Anterior cingulate cortex (tissue), 58 donors: ENCODE results near the gene STAMBPL1.

ENCODE experiments used
- DNase-seq, 58 donors: peaks; one replicate each; lab custom pipeline; 2025; lab: John Stamatoyannopoulos, UW

STAMBPL1 gene

GRCh38 chr10:88889559-88890337 lies 9.7 kb downstream of the STAMBPL1 start:
- no peak for DNase-seq

DNA sequence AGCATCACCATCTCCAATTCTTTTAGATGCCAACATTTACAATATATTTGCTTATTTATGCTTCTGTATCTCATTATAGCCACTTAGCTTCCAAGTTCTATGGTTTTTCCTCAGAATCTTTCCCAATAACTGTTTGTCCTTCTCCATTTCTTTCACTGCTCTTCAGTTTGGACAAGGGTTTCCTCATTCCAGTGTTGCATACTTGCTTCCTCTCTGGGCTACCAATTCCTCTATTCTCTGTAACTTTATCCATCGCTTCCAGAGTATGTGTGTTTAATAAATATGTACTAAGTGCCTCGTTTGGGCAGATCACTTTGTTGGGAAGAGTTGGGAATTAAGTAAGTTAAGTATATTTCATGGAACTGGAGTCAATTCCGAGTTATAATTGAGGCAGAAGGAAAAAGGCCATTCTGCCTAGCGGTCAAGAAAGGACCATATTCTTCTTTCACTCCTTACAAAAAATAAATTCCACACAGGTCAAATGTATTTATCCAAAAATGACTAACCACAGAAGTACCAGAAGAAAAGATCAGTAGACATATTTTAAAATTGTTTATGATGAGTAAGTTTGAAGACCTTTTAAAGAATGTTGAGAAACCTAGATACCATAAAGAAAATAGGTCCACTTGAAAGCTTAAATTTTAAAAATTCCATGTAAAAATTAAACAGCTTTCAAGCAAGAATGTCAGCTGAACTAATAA lies 10.8 kb downstream of the STAMBPL1 start:
- no peak for DNase-seq

- no peak for DNase-seq
Measured at GRCh38 chr10:88892222-88892967, 12.3 kb downstream of the STAMBPL1 start.

DNA sequence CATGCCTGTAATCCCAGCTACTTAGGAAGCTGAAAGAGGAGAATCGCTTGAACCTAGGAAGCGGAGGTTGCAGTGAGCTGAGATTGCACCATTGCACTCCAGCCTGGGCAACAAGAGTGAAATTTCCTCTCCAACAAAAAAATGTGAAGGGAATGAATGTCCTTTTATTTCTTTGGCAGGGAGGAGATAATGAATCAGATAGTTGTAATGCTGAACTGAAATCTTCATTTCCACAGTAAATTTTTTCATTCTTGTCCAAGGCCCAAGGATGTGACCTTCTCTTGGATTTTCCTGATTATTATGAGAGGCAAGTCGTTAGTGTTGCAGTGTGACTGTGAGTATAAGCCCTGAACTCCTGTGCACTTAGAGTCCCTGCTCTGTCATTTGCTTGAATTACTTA lies 13.6 kb downstream of the STAMBPL1 start:
- DNase-seq, result no peak

DNA sequence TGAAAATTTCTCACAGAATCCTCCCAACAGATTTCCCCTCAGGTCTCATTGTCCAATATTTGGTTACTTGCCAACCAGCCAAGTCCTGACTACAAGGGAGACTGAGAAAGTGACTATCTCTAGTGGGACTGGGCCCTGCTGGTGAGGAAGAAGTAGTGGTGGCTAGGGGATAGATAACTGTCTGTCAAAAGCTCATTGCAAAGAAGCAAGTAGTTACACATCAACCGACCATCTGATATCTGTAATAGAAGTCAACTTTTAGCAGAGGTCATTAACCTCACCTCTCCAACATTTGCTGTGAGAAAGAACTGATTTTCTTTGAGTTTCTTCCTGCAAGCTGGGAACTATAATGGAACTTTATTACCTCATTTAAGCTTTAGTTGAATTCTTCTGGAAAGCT lies 15.2 kb downstream of the STAMBPL1 start:
- no peak for DNase-seq

GRCh38 chr10:88896372-88896993 lies 16.4 kb downstream of the STAMBPL1 start:
- peak in 1 of 58 donors; percentile 19 for DNase-seq

DNA sequence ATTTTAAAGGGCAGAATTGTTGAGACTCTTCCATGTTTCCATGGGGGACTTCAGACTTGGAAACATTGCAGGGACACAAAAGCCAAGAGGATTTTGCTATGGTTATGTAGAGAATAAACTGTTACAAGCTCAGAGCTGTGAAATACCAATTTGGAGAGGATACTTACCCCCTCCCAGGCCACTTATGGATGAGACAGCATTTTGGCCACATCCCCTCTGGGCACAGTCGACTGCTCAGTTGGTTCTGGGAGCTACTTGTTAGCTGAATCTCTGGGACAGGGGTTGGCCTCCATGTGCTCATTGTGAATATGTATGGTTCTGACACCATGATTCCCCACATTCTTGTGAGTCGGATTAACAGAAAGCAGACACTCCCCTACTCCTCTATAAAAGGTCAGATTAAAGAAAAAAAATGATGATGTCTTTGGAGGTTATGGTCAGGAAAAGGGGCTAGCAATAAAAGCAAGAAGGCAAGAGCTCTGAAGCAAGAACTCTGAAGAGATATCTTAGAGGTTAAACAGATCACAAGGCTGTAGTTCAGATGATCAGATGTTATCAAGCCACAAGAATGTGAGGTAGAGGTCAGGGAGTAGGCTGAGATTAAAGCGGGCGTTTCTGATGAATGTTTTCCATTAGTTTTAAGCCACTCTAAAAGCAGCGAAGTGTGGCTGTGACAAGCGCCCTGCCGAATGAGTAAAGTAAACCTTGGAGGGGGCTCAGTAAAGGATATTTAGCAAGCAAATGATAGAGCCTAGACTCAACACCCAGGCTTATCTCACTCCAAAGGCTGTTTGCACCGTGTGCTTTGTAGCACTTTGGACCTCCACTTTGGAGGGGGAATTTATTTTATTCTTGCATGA lies 17.2 kb downstream of the STAMBPL1 start:
- no peak for DNase-seq

DNA sequence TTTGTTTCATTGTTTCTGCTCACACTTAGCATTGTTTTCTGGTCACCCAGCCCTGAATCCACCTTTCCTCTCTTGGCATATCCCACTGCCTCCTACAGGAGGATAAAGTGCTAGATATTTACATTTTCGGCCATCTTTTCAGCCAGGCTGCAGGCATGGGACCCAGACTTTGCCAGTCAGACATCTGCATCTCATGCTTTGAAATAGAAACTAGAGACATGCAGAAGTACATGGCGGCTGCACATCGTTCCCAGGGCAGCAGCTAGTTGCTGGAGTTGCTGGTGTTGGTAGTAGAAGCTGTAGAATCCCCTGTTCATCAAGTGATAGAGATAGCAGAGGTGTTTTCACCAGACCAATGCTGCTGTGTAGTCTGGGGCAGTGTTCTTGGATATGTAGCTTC lies 18.7 kb downstream of the STAMBPL1 start:
- DNase-seq, result no peak

DNA sequence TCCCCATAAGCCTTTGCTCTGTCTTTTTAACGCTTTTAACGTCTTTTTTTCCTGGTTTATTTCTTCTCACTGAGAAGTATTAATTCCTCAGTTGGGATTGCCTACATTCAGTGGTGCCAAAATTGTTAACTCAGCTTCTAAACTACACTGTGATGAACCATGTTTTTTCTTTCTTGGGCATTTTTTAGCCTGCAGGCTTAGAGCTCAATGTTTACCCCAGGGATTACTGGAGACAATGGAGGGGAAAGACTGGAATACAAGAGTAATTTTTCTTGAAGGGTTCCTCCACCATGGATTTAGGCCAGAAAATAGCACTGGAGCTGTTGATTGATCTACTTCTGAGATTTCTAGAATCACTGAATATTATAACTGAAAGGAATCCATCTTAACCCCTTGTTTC lies 19.8 kb downstream of the STAMBPL1 start:
- DNase-seq, result no peak

DNA sequence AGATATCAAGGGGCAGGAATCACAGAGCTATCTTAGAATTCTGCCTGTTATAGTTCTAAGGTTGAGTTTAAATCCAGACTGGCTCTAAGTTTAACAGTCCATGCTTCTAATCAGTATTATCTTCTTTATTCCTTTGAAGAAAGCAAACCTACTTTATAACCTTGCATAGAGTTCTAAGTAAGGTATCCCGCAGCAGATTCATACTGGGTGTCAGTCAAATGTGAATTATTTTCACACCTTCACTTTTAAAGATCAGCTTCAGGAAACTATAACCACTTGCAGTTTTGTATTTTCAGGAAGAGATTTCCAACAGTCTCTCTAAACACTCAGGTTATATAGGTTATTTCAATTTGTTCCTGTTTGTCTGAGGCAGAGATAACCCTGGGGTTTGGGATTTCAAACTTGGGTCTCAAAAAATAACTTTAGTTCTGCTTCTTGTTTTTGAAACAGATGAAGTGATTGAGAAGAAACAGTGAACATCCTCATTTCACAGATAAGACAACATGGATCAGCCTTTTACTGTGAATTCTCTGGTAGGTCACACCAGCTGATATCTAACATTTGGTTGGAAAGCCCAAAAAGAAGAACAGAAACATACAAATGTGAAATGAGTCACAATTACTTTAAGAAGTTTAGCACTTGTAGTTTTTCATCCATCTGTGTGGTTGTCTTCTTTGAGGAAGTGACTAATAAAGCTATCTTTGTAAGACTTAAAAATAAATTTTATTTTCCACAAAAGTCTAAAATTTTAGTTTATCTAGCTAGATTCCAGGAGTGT lies 21.4 kb downstream of the STAMBPL1 start:
- peak in 1 of 58 donors; percentile 33 for DNase-seq

DNA sequence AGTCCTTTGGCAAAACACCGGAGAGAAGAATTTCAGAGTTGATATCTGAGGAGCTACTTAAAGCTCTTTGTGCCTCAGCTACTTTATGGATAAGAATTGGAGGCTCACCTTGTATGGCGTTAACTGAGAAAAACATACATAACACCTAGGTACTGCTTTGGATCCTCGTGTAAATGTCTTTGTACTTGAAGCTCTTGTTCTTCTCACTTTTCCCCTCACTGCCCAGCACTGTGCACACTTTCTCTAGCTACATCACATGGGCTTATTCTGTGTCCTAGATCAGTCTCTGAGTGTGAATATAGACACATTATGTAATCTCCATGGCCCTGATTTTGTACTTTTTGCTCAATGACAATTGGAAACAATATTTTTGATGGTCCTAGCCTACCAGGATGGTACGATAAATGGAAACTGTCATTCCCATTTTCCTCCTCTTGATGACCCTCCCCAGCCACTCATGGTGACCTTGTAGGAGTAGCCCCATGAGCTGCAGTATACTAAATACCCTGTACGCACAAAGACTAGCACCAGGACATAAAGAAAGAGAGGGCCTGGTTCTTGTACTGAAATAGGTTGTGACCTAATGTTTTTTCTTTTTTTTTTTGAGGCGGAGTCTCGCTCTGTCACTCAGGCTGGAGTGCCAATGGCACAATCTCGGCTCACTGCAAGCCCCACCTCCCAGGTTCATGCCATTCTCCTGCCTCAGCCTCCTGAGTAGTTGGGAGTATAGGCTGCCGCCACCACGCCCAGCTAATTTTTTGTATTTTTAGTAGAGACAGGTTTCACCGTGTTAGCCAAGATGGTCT lies 22.1 kb downstream of the STAMBPL1 start:
- no peak for DNase-seq

- DNase-seq, result no peak
Measured at GRCh38 chr10:88903715-88904114, 23.7 kb downstream of the STAMBPL1 start.

DNA sequence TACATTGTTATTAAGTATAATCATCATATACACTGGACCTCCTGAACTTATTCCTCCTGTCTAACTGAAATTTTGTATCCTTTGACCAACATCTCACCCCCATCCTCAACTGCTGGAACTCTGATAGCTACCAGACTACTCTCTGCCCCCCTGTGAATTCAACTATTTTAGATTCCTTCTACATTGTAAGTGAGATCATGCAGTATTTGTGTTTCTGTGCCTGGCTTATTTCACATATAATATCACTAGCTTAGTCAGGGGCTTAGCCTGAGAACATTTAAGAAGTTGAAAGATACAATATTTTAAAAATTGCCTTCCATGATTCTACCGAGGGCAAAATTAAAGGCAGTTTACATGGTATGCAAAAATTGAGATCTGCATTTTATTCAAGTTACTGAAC lies 26.9 kb downstream of the STAMBPL1 start:
- DNase-seq, result no peak

GRCh38 chr10:88908194-88908593 lies 28.1 kb downstream of the STAMBPL1 start:
- DNase-seq, result no peak

DNA sequence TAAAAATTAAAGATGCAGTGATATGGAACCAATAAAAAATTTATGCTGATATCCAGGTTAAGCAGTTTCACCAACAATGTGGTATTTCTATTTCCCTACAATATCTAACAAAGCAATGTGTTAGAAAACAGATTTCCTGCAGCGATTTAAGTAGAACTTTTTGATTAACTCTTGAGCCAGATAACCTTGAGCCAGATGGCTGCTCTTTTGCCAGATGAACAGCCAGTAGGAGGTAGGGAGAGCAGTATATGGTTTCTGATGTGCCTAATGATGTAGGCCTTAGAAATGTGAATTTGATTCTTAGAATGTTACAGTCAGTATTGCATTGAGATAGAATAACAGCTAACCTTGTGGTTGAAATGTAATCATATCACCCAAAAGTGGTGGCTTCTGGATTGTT lies 31.1 kb downstream of the STAMBPL1 start:
- no peak for DNase-seq

- no peak for DNase-seq
Measured at GRCh38 chr10:88911851-88912250, 31.8 kb downstream of the STAMBPL1 start.

GRCh38 chr10:88913127-88913526 lies 33.1 kb downstream of the STAMBPL1 start:
- DNase-seq, result no peak

GRCh38 chr10:88913788-88914187 lies 33.7 kb downstream of the STAMBPL1 start:
- no peak for DNase-seq
